Fibroblast of mammary gland (primary cell): ENCODE measurements around the gene ITGB7.
"Not testable (repeated sequence)": the region's sequence is repeated elsewhere in the genome, so short reads cannot be mapped to it uniquely, and the experiment has no call there.

Source experiments
- DNase-seq: peaks from one replicate; pipeline ENCODE4 v3.0.0-alpha.2; 2010; ENCODE audit warnings: low read depth
- H3K4me3 ChIP-seq: 2 replicates; pipeline ENCODE4 v1.5.1; 2011; ENCODE audit warnings: low read depth, mild to moderate bottlenecking, low read length, moderate library complexity; ENCODE audit not compliant: control insufficient read depth
- CTCF ChIP-seq: conservative IDR thresholded peaks from 2 replicates; pipeline ENCODE4 v1.5.1; 2011; ENCODE audit warnings: low read depth, low read length, inconsistent platforms; ENCODE audit not compliant: control insufficient read depth, insufficient read depth

Gene ITGB7

GRCh38 chr12:53172352-53172751 is 34.7 kb downstream of the ITGB7 start:
- TF ChIP-seq CTCF = no peak
- H3K4me3 ChIP-seq = no peak overlapping the region
- peak; percentile 72 for DNase-seq

- DNase-seq = peak; percentile 25
- TF ChIP-seq CTCF = no peak
- H3K4me3 ChIP-seq = no peak overlapping the region
These were observed 35.2 kb downstream of the ITGB7 start for GRCh38 chr12:53171725-53172329.

- DNase-seq = no peak
- no peak overlapping the region for H3K4me3 ChIP-seq
- no peak for TF ChIP-seq CTCF
These were observed 36.0 kb downstream of the ITGB7 start for GRCh38 chr12:53170876-53171724.

GRCh38 chr12:53170215-53170614 is 36.8 kb downstream of the ITGB7 start:
- H3K4me3 ChIP-seq = no peak overlapping the region

GRCh38 chr12:53169644-53170043 is 37.4 kb downstream of the ITGB7 start:
- TF ChIP-seq CTCF = no peak
- DNase-seq = no peak
- no peak overlapping the region for H3K4me3 ChIP-seq

More at GRCh38 chr12:53170215-53170614, 36.8 kb downstream of the ITGB7 start:
- no peak for DNase-seq
- TF ChIP-seq CTCF = no peak

- no peak for DNase-seq
- TF ChIP-seq CTCF = no peak
- H3K4me3 ChIP-seq = no peak overlapping the region
These were observed 40.2 kb downstream of the ITGB7 start for GRCh38 chr12:53166837-53167236.

GRCh38 chr12:53163008-53163407 is 44.0 kb downstream of the ITGB7 start:
- not testable (repeated sequence) for H3K4me3 ChIP-seq, DNase-seq
